ENCODE data around the gene CRYBA2. TPM values are rescaled to one million over a fixed set of nuclear protein-coding genes. Genes with fewer than 3 reads are reported as not detected.
A peak's percentile ranks its signal among the peaks of the same experiment; 100 is the strongest.

CRYBA2 gene
- total and polyA plus RNA-seq, 8 donors: 3.7 to 314 (median 13.2) TPM

- DNase-seq: peak in 2 of 6 donors; percentile 19 to 21
- TF ChIP-seq CTCF (IDR thresholded peaks at IDR 0.05): no peak
- 70 to 79% methylated on average over 7 of the region's 7 CpGs for WGBS, 2 donors
These were observed 25.1 kb upstream of the CRYBA2 start for GRCh38 chr2:219018286-219018685.

GRCh38 chr2:219017201-219017931 is 24.1 kb upstream of the CRYBA2 start:
- 72 to 82% methylated on average over 14 of the region's 14 CpGs for WGBS, 2 donors
- Histone ChIP-seq H3K36me3 (no peaks in the 10 kb centered on the region), H3K27me3 (no peaks in the 10 kb centered on the region), H3K27ac (no peak overlapping the region), H3K9me3 (no peaks in the 10 kb centered on the region), H3K4me1 (no peaks in the 10 kb centered on the region), H3K4me3 (no peak overlapping the region)
- ATAC-seq (no peak), FAIRE-seq (no peak), DNase-seq (peak in 1 of 6 donors; percentile 41)
- no peak for TF ChIP-seq CTCF (IDR thresholded peaks at IDR 0.05)
- intact Hi-C loops (cut with DNase I): no loop called here

More at GRCh38 chr2:219018286-219018685, 25.1 kb upstream of the CRYBA2 start:
- intact Hi-C loops (cut with DNase I): no loop called here
- H3K27me3 ChIP-seq: no peaks in the 10 kb centered on the region
- no peak overlapping the region for H3K27ac ChIP-seq
- H3K4me3 ChIP-seq: no peak overlapping the region
- H3K36me3 ChIP-seq: no peaks in the 10 kb centered on the region
- H3K9me3 ChIP-seq: no peaks in the 10 kb centered on the region
- no peak for FAIRE-seq
- ATAC-seq: no peak
- H3K4me1 ChIP-seq: no peaks in the 10 kb centered on the region

- intact Hi-C loops (cut with DNase I): no loop called here
- H3K4me1 ChIP-seq: no peaks in the 10 kb centered on the region
- TF ChIP-seq CTCF (IDR thresholded peaks at IDR 0.05): no peak
- DNase-seq: peak in 1 of 6 donors; percentile 44
- 90 to 93% methylated on average over 11 of the region's 11 CpGs for WGBS, 2 donors
- H3K36me3 ChIP-seq: no peaks in the 10 kb centered on the region
- no peaks in the 10 kb centered on the region for H3K27me3 ChIP-seq
- H3K4me3 ChIP-seq: no peak overlapping the region
- FAIRE-seq: no peak
- H3K27ac ChIP-seq: no peak overlapping the region
- H3K9me3 ChIP-seq: no peaks in the 10 kb centered on the region
- no peak for ATAC-seq
These were observed 23.5 kb upstream of the CRYBA2 start for GRCh38 chr2:219016721-219017120.

- ATAC-seq (no peak), FAIRE-seq (no peak), DNase-seq (peak in 1 of 6 donors; percentile 14)
- no peak overlapping the region for H3K4me3 ChIP-seq
- no peaks in the 10 kb centered on the region for H3K27me3 ChIP-seq
- H3K4me1 ChIP-seq: no peaks in the 10 kb centered on the region
- intact Hi-C loops (cut with DNase I): no loop called here
- WGBS, 2 donors: 84 to 90% methylated on average over 5 of the region's 5 CpGs
- no peak overlapping the region for H3K27ac ChIP-seq
- H3K36me3 ChIP-seq: no peaks in the 10 kb centered on the region
- TF ChIP-seq CTCF (IDR thresholded peaks at IDR 0.05): no peak
- H3K9me3 ChIP-seq: no peaks in the 10 kb centered on the region
These were observed 17.7 kb upstream of the CRYBA2 start for GRCh38 chr2:219010873-219011272.

- no peaks in the 10 kb centered on the region for H3K4me1 ChIP-seq
- no peak overlapping the region for H3K27ac ChIP-seq
- no peaks in the 10 kb centered on the region for H3K27me3 ChIP-seq
- no peaks in the 10 kb centered on the region for H3K9me3 ChIP-seq
- DNase-seq: peak in 2 of 6 donors; percentile 40 to 42
- no peak overlapping the region for H3K4me3 ChIP-seq
- 44 to 58% methylated on average over 5 to 6 of the region's 6 CpGs for WGBS, 2 donors
- no peaks in the 10 kb centered on the region for H3K36me3 ChIP-seq
- TF ChIP-seq CTCF (IDR thresholded peaks at IDR 0.05): peak in 3 of 4 donors; percentile 22 to 32 (median 30)
- no peak for FAIRE-seq
- peak in 3 of 4 donors; percentile 72 to 86 (median 86) for ATAC-seq
- intact Hi-C loops (cut with DNase I): no loop called here
These were observed 17.0 kb upstream of the CRYBA2 start for GRCh38 chr2:219010162-219010756.

Measured in pancreas (tissue), 10 donors.